H1 (cell line): ENCODE data around the gene EPN3. TPM values are rescaled to one million over a fixed set of nuclear protein-coding genes. Genes with fewer than 3 reads are reported as not detected.

Experiments used
- CTCF ChIA-PET: fragments of 300-600 bp; sonication (Branson Sonifier 250); formaldehyde crosslinking; loops from one replicate; lab custom pipeline; 2021; ENCODE audit not compliant: partially characterized antibody; lab: Charles Lee
- POLR2A ChIA-PET: fragments of 300-600 bp; sonication (Branson Sonifier 250); formaldehyde crosslinking; loops from one replicate; lab custom pipeline; 2021; ENCODE audit warnings: inconsistent platforms; ENCODE audit not compliant: partially characterized antibody; lab: Charles Lee
- DNase-seq, 2 experiments: peaks; one replicate each; pipeline versions ENCODE4 v3.0.0 to v3.0.0-alpha.2; 2010 to 2022; ENCODE audit warnings: low spot score in 2 of 2, low read depth in 1 of 2, mixed read lengths in 1 of 2
- FAIRE-seq: peaks from 2 replicates; lab custom pipeline; 2011; peaks lifted over from hg19 to GRCh38; lab: Jason Lieb, UNC
- H2AFZ ChIP-seq: 2 replicates; pipeline ENCODE4 v1.8.1; 2012; ENCODE audit warnings: low read length, inconsistent platforms
- H2AK5ac ChIP-seq: 2 replicates; pipeline ENCODE4 v1.6.1; 2013; ENCODE audit warnings: low read depth, low read length
- H2BK120ac ChIP-seq: replicated peaks from 2 replicates; pipeline ENCODE3; 2013; ENCODE audit warnings: low read depth, low read length, inconsistent platforms
- H2BK12ac ChIP-seq: 2 replicates; pipeline ENCODE4 v1.6.1; 2013; ENCODE audit warnings: low read depth, low read length
- H2BK15ac ChIP-seq: 2 replicates; pipeline ENCODE4 v1.6.1; 2013; ENCODE audit warnings: low read length
- H2BK20ac ChIP-seq: 2 replicates; pipeline ENCODE4 v1.6.1; 2013; ENCODE audit warnings: low read length
- H2BK5ac ChIP-seq: 2 replicates; pipeline ENCODE4 v1.6.1; 2013; ENCODE audit warnings: low read depth, low read length
- H3K14ac ChIP-seq: 2 replicates; pipeline ENCODE4 v1.6.1; 2013; ENCODE audit warnings: inconsistent platforms; ENCODE audit not compliant: insufficient read length
- H3K18ac ChIP-seq: 2 replicates; pipeline ENCODE4 v1.6.1; 2013; ENCODE audit warnings: low read length; ENCODE audit errors: extremely low read depth
- H3K23ac ChIP-seq: 2 replicates; pipeline ENCODE4 v1.6.1; 2013; ENCODE audit warnings: inconsistent platforms; ENCODE audit not compliant: insufficient read length
- H3K23me2 ChIP-seq: 2 replicates; pipeline ENCODE4 v1.6.1; 2013; ENCODE audit warnings: low read depth, low read length
- H3K27ac ChIP-seq: 2 replicates; pipeline ENCODE4 v1.6.1; 2011; ENCODE audit warnings: low read depth, low read length, inconsistent platforms
- H3K27me3 ChIP-seq, 4 experiments: replicated peaks in 1 of 4; 1 replicate in 1 of 4; 2 replicates in 3 of 4; pipeline versions ENCODE4 v1.6.1 to v1.8.1; 2011 to 2013; ENCODE audit warnings: low read length in 3 of 4, mild to moderate bottlenecking in 3 of 4, inconsistent platforms in 2 of 4, mixed read lengths in 2 of 4, moderate library complexity in 1 of 4; ENCODE audit not compliant: control insufficient read depth in 3 of 4, insufficient read depth in 3 of 4; ENCODE audit errors: extremely low read depth in 1 of 4
- H3K36me3 ChIP-seq, 4 experiments: 2 replicates each; pipeline versions ENCODE4 v1.6.1 to v1.8.1; 2011 to 2013; ENCODE audit warnings: mild to moderate bottlenecking in 4 of 4, low read length in 3 of 4, moderate library complexity in 2 of 4, control low read depth in 1 of 4, inconsistent platforms in 1 of 4; ENCODE audit not compliant: insufficient read depth in 4 of 4, control insufficient read depth in 2 of 4
- H3K4ac ChIP-seq: replicated peaks from 2 replicates; pipeline ENCODE3; 2013; ENCODE audit warnings: low read length, low read depth, mixed read lengths, inconsistent platforms; ENCODE audit not compliant: insufficient read length
- H3K4me1 ChIP-seq, 4 experiments: replicated peaks in 1 of 4; 1 replicate in 1 of 4; 2 replicates in 3 of 4; pipeline versions ENCODE4 v1.6.1 to v1.8.1; 2011 to 2013; ENCODE audit warnings: low read length in 3 of 4, inconsistent platforms in 2 of 4, mixed read lengths in 1 of 4; ENCODE audit not compliant: insufficient read depth in 4 of 4, control insufficient read depth in 3 of 4
- H3K4me2 ChIP-seq, 2 experiments: 2 replicates each; pipeline versions ENCODE4 v1.6.1 to v1.8.1; 2011 to 2013; ENCODE audit warnings: low read depth in 2 of 2, low read length in 2 of 2, control low read depth in 1 of 2, inconsistent platforms in 1 of 2, mild to moderate bottlenecking in 1 of 2; ENCODE audit not compliant: insufficient read depth in 1 of 2
- H3K4me3 ChIP-seq, 4 experiments: fragments of 200-600, 300-600 bp in 1 of 4; sonication (generic), shearing (Covaris generic), sonication (Bioruptor Twin) in 1 of 4; 2 replicates each; pipeline versions ENCODE4 v1.5.1 to v1.8.1; 2011 to 2016; ENCODE audit warnings: low read length in 4 of 4, low read depth in 3 of 4, control low read depth in 2 of 4, inconsistent platforms in 2 of 4, mild to moderate bottlenecking in 2 of 4, mixed read lengths in 1 of 4, moderate library complexity in 1 of 4; ENCODE audit not compliant: insufficient read depth in 2 of 4; ENCODE audit errors: extremely low read depth in 1 of 4
- H3K56ac ChIP-seq: replicated peaks from 2 replicates; pipeline ENCODE3; 2013; ENCODE audit warnings: low read depth, mild to moderate bottlenecking, mixed read lengths, low read length, inconsistent platforms; ENCODE audit not compliant: insufficient read length
- H3K79me1 ChIP-seq: 2 replicates; pipeline ENCODE4 v1.6.1; 2013; ENCODE audit warnings: low read depth, low read length, control low read depth
- H3K79me2 ChIP-seq, 2 experiments: 2 replicates each; pipeline versions ENCODE4 v1.6.1 to v1.8.1; 2012 to 2013; ENCODE audit warnings: low read length in 2 of 2, mild to moderate bottlenecking in 2 of 2, inconsistent platforms in 1 of 2; ENCODE audit not compliant: insufficient read depth in 2 of 2, control insufficient read depth in 1 of 2
- H3K9ac ChIP-seq, 4 experiments: replicated peaks in 1 of 4; 1 replicate in 1 of 4; 2 replicates in 3 of 4; pipeline versions ENCODE4 v1.6.1 to v1.8.1; 2011 to 2013; ENCODE audit warnings: low read depth in 3 of 4, low read length in 3 of 4, control low read depth in 2 of 4, mild to moderate bottlenecking in 2 of 4, moderate library complexity in 2 of 4, inconsistent platforms in 1 of 4; ENCODE audit errors: extremely low read depth in 1 of 4
- H3K9me3 ChIP-seq, 2 experiments: 2 replicates each; pipeline versions ENCODE4 v1.6.1 to v1.8.1; 2012 to 2013; ENCODE audit warnings: mild to moderate bottlenecking in 2 of 2, moderate library complexity in 2 of 2, control low read depth in 1 of 2, inconsistent platforms in 1 of 2, low read depth in 1 of 2, low read length in 1 of 2, mixed read lengths in 1 of 2; ENCODE audit not compliant: insufficient read depth in 2 of 2
- H4K20me1 ChIP-seq, 2 experiments: replicated peaks in 1 of 2; 2 replicates each; pipeline versions ENCODE3 to v1.8.1; 2011 to 2013; ENCODE audit warnings: inconsistent platforms in 2 of 2, low read length in 2 of 2, mild to moderate bottlenecking in 1 of 2; ENCODE audit not compliant: insufficient read depth in 2 of 2, control insufficient read depth in 1 of 2
- H4K5ac ChIP-seq: 2 replicates; pipeline ENCODE4 v1.6.1; 2013; ENCODE audit warnings: low read length, low read depth, mixed read lengths, inconsistent platforms; ENCODE audit not compliant: insufficient read length
- H4K8ac ChIP-seq: 2 replicates; pipeline ENCODE4 v1.8.0; 2013; ENCODE audit warnings: mild to moderate bottlenecking, moderate library complexity, low read length, inconsistent platforms; ENCODE audit not compliant: insufficient read depth; ENCODE audit errors: extremely low read depth
- H4K91ac ChIP-seq: replicated peaks from 2 replicates; pipeline ENCODE3; 2013; ENCODE audit warnings: low read length, mixed read lengths, inconsistent platforms; ENCODE audit not compliant: insufficient read length
- CTCF ChIP-seq, 3 experiments: IDR thresholded peaks; 1 replicate in 2 of 3; 2 replicates in 1 of 3; pipeline versions ENCODE4 v1.5.1 to v1.6.1; 2011; ENCODE audit warnings: low read length in 3 of 3, mild to moderate bottlenecking in 3 of 3, inconsistent platforms in 2 of 3, low read depth in 1 of 3, moderate library complexity in 1 of 3; ENCODE audit not compliant: insufficient read depth in 1 of 3; ENCODE audit errors: control extremely low read depth in 1 of 3
- EGR1 ChIP-seq: IDR thresholded peaks from 2 replicates; pipeline ENCODE4 v1.6.1; 2011; ENCODE audit warnings: low read depth, low read length, borderline replicate concordance
- JUND ChIP-seq: IDR thresholded peaks from 2 replicates; pipeline ENCODE4 v1.6.1; 2011; ENCODE audit warnings: mild to moderate bottlenecking, improper control_type of control experiment, low read length
- MAFK ChIP-seq: IDR thresholded peaks from 2 replicates; pipeline ENCODE4 v1.6.1; 2012; ENCODE audit warnings: low read depth, mild to moderate bottlenecking, improper control_type of control experiment, low read length
- MAX ChIP-seq: IDR thresholded peaks from 2 replicates; pipeline ENCODE4 v1.6.1; 2012; ENCODE audit warnings: inconsistent platforms
- NRF1 ChIP-seq: IDR thresholded peaks from 2 replicates; pipeline ENCODE4 v1.6.1; 2011; ENCODE audit warnings: mild to moderate bottlenecking, low read depth, low read length, improper control_type of control experiment
- POLR2AphosphoS5 ChIP-seq: IDR thresholded peaks from 2 replicates; pipeline ENCODE4 v1.6.1; 2011; ENCODE audit warnings: low read depth, low read length
- RBBP5 ChIP-seq: IDR thresholded peaks from 2 replicates; pipeline ENCODE4 v1.7.1; 2012; ENCODE audit warnings: low read depth, mild to moderate bottlenecking, inconsistent platforms, low read length, moderate library complexity, borderline replicate concordance
- SIN3A ChIP-seq, 2 experiments: IDR thresholded peaks in 1 of 2; conservative IDR thresholded peaks in 1 of 2; 2 replicates each; pipeline ENCODE4 v1.6.1; 2011 to 2012; ENCODE audit warnings: low read length in 2 of 2, improper control_type of control experiment in 1 of 2, low read depth in 1 of 2, mild to moderate bottlenecking in 1 of 2
- SIX5 ChIP-seq: IDR thresholded peaks from 2 replicates; pipeline ENCODE4 v1.6.1; 2011; ENCODE audit warnings: mild to moderate bottlenecking, low read depth, low read length
- TCF12 ChIP-seq: IDR thresholded peaks from 2 replicates; pipeline ENCODE4 v1.6.1; 2011; ENCODE audit warnings: low read depth, mild to moderate bottlenecking, low read length
- WGBS, 2 experiments: shearing (Covaris generic) in 1 of 2; methylation state at CpG; one replicate each; pipeline versions ENCODE4 v1.1.6 to v1.1.7; 2013 to 2015; ENCODE audit warnings: low lambda C conversion rate in 2 of 2, mixed read lengths in 2 of 2, inconsistent platforms in 1 of 2, low coverage in 1 of 2, missing lambda C conversion rate in 1 of 2; ENCODE audit not compliant: insufficient replicate concordance in 2 of 2, insufficient coverage in 1 of 2, insufficient read length in 1 of 2; ENCODE audit errors: extremely low coverage in 1 of 2, missing lambda C conversion rate in 1 of 2; 5-methylcytosine and 5-hydroxymethylcytosine counted together
- polyA plus RNA-seq, 7 experiments: library from polyadenylated mRNA; depleted of rRNA in 3 of 7; stranded (reverse) in 5 of 7; unstranded in 2 of 7; fragments of >200 nt in 5 of 7; fragments of 200-250 nt in 2 of 7; gene quantifications; 1 replicate in 5 of 7; 2 replicates in 1 of 7; 4 replicates in 1 of 7; pipeline versions ENCODE4 v1.2.1 to v1.2.3, GENCODE V29; 2011 to 2013; ENCODE audit warnings: missing spikeins in 2 of 7, mixed read lengths in 2 of 7
- total RNA-seq: library from RNA; stranded (reverse); fragmentation: NEBNext Ultra II Directional; extraction: Animal tissue kit (Norgen Biotek cat#: 25700); gene quantifications from 2 replicates; pipeline ENCODE4 v1.2.1, GENCODE V29; 2021

EPN3 gene
- total and polyA plus RNA-seq, 2 of the 8 experiments (the other 6 are each of a cell fraction or from before 2014, with no cell fraction given), result 6.7 to 7.9 TPM

- Histone ChIP-seq H3K4ac (no peak overlapping the region), H3K79me2 (no peaks in the 10 kb centered on the region), H3K14ac (no peak overlapping the region), H3K18ac (no peak overlapping the region), H3K36me3 (no peaks in the 10 kb centered on the region), H3K9me3 (no peaks in the 10 kb centered on the region), H2BK5ac (0 out of 2 replicates have a peak overlapping the region, but pooled peaks have one; percentile 39), H3K4me1 (peaks cover 0 to 20% (median 9%) of the 10 kb centered on the region in 4 experiments; a peak in 6 of 7 replicates), H3K27me3 (no peaks in the 10 kb centered on the region; a peak in 1 of 7 replicates), H3K23me2 (no peaks in the 10 kb centered on the region), H4K8ac (no peak overlapping the region; the same call in 1 of the 2 replicates), H2BK120ac (no peak overlapping the region), H3K27ac (no peak overlapping the region), H3K4me3 (no peak overlapping the region), H2BK20ac (0 out of 2 replicates have a peak overlapping the region, but pooled peaks have one; percentile 9), H3K56ac (no peak overlapping the region), H4K5ac (no peak overlapping the region), H4K20me1 (no peaks in the 10 kb centered on the region), H3K23ac (no peak overlapping the region), H3K4me2 (no peak overlapping the region), H3K79me1 (no peaks in the 10 kb centered on the region), H4K91ac (no peak overlapping the region), H3K9ac (no peak overlapping the region), H2AFZ (no peak overlapping the region), H2BK15ac (no peak overlapping the region; the same call in 1 of the 2 replicates), H2BK12ac (no peak overlapping the region), H2AK5ac (no peak overlapping the region)
- ChIA-PET POLR2A (interaction anchor here (0.7 kb wide), 1 partner anchor 9 kb away, joined by 3 read pairs; no protein-coding TSS in a partner anchor), CTCF (interaction anchor here (0.6 to 10.2 kb wide), 11 partner anchors 11 to 174 kb away, joined by 3 to 95 read pairs (median 6); no protein-coding TSS in a partner anchor)
- DNase-seq (no peak), FAIRE-seq (no peak)
- WGBS, 2 experiments, result 80% methylated on average over 5 of the region's 6 CpGs; no CpG with 5 or more reads in 1 of the 2 experiments
- TF ChIP-seq JUND (no peak), POLR2AphosphoS5 (no peak), NRF1 (no peak), MAX (no peak), SIN3A (conservative IDR thresholded peaks at IDR 0.05 in 1 of 2, IDR thresholded peaks at IDR 0.05 in 1 of 2; ENCODE audit: low read depth in 1 of 2, low read length in 2 of 2) (no peak), SIX5 (no peak), RBBP5 (no peak), EGR1 (no peak), MAFK (no peak), TCF12 (no peak), CTCF (IDR thresholded peaks at IDR 0.05; ENCODE audit: control extremely low read depth in 1 of 3, insufficient read depth in 1 of 3, low read depth in 1 of 3, low read length in 3 of 3) (no peak)
Measured at GRCh38 chr17:50584749-50585148, 52.2 kb downstream of the EPN3 start.
